Measurements from ENCODE around the gene CCM2.

The CCM2 gene

DNA sequence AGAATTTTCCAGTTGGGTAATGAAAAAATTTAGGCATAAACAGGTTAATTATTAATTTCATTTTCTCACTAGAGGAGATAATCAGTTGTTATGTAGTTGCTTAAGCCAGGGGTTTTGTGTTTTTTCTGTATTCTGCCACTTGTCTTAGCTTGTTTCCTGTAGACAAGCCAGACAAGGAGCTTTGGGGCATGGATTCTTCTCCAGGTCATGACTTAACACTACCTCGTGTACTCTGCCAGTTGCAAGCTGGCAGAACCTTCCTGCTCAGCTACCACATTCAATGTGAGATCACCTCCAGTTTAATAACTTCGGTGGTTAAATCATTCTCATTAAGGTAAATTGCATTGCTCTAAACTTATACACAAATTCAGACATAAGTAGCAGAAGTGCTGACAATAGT is 1.8 kb downstream of the CCM2 start:
- peaks cover 9% of the 10 kb centered on the region for H3K36me3 Mint-ChIP-seq (ENCODE audit: low read depth)
- TF ChIP-seq, protein P1, sequence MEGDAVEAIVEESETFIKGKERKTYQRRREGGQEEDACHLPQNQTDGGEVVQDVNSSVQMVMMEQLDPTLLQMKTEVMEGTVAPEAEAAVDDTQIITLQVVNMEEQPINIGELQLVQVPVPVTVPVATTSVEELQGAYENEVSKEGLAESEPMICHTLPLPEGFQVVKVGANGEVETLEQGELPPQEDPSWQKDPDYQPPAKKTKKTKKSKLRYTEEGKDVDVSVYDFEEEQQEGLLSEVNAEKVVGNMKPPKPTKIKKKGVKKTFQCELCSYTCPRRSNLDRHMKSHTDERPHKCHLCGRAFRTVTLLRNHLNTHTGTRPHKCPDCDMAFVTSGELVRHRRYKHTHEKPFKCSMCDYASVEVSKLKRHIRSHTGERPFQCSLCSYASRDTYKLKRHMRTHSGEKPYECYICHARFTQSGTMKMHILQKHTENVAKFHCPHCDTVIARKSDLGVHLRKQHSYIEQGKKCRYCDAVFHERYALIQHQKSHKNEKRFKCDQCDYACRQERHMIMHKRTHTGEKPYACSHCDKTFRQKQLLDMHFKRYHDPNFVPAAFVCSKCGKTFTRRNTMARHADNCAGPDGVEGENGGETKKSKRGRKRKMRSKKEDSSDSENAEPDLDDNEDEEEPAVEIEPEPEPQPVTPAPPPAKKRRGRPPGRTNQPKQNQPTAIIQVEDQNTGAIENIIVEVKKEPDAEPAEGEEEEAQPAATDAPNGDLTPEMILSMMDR (IDR thresholded peaks at IDR 0.05; ENCODE audit: unreplicated experiment in 3 of 3), result no peak

DNA sequence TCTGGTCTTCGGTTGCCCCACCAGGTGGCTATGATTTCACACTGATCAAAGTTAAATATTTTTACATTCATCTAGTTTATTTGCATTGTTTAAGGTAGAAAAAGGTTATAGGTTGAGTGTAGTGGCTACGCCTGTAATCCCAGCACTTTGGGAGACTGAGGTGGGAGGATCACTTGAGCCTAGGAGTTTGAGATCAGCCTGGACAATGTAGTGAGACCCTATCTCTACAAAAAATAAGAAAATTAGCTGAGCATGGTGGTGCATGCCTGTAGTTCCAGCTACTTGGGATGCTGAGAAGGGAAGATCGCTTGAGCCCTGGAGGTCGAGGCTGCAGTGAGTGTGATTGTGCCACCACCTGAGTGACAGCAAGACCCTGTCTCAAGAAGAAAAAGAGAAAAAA is 3.8 kb downstream of the CCM2 start:
- no peaks in the 10 kb centered on the region for H3K9me3 Mint-ChIP-seq
- H3K27me3 Mint-ChIP-seq (ENCODE audit: low read depth), result no peaks in the 10 kb centered on the region
- H3K4me3 Mint-ChIP-seq, result no peak overlapping the region
- H3K27ac Mint-ChIP-seq, result no peak overlapping the region
- peaks cover 12% of the 10 kb centered on the region for H3K36me3 Mint-ChIP-seq (ENCODE audit: low read depth)
- TF ChIP-seq, protein P1 (IDR thresholded peaks at IDR 0.05; ENCODE audit: unreplicated experiment in 3 of 3), result no peak
- peaks cover 18% of the 10 kb centered on the region for H3K4me1 Mint-ChIP-seq

More for the DNA sequence above, 1.8 kb downstream of the CCM2 start:
- Mint-ChIP-seq H3K9me3 (no peaks in the 10 kb centered on the region), H3K4me3 (peak overlapping the region; percentile 56 to 90 (median 86)), H3K27me3 (ENCODE audit: low read depth) (no peaks in the 10 kb centered on the region), H3K4me1 (peaks cover 19% of the 10 kb centered on the region), H3K27ac (peak overlapping the region; percentile 48 to 85 (median 60))

DNA sequence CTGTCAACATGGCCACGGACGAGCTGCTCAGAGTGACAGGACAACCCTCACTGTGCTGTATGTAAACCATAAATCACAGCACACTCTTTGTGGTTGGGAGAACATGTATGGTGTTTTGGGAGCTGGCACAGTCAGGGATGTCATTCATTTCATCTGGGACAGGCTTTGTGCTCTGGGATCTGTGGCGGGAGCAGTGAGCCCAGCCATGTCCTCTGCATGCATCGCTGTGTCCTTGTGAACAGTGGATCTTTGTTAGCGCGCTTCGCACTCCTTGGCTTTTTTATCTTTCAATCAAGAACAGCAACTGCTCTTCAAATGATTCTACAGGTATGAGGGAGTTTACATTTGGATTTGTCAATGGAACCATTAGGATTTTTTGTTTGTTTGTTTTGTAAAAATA is 7.1 kb downstream of the CCM2 start:
- peaks cover 14% of the 10 kb centered on the region for H3K36me3 Mint-ChIP-seq (ENCODE audit: low read depth)
- no peaks in the 10 kb centered on the region for H3K9me3 Mint-ChIP-seq
- TF ChIP-seq, protein P1 (IDR thresholded peaks at IDR 0.05; ENCODE audit: unreplicated experiment in 3 of 3), result no peak
- H3K27ac Mint-ChIP-seq, result no peak overlapping the region
- H3K4me3 Mint-ChIP-seq, result no peak overlapping the region
- H3K27me3 Mint-ChIP-seq (ENCODE audit: low read depth), result no peaks in the 10 kb centered on the region
- peaks cover 9% of the 10 kb centered on the region for H3K4me1 Mint-ChIP-seq

DNA sequence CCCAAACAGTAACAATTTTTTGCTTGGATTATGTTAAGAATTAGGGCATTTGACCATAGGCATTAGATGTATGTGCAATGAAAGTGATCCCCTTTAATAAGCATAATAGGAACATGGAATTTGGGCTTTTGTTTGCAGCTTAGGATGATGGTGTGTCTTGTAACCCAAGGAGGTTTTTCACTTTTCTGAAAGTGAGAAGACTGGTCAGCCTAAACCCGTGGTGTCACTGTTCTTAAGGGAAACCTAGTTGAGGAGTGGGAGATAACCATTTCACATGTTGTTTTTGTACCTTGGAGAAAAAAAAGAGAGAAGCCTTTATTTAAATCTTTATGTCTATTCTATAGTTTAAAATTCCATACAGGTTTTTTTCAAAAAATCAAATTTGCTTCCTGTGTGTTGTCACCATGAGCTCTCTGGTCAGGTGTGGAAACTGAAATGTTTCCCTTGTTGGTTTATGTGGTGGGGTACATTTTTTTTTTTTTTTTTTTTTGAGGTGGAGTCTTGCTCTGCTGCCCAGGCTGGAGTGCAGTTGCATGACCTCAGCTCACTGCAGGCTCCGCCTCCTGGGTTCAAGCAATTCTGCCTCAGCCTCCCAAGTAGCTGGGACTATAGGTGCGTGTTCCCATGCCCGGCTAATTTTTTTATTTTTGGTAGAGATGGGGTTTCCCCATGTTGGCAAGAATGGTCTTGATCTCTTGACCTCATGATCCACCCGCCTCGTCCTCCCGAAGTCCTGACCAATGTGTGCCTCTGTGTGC is 7.7 kb downstream of the CCM2 start:
- H3K4me3 Mint-ChIP-seq, result no peak overlapping the region
- TF ChIP-seq, protein P1 (IDR thresholded peaks at IDR 0.05; ENCODE audit: unreplicated experiment in 3 of 3), result no peak
- H3K27ac Mint-ChIP-seq, result no peak overlapping the region
- H3K9me3 Mint-ChIP-seq, result no peaks in the 10 kb centered on the region
- H3K27me3 Mint-ChIP-seq (ENCODE audit: low read depth), result no peaks in the 10 kb centered on the region
- H3K36me3 Mint-ChIP-seq (ENCODE audit: low read depth), result peaks cover 18% of the 10 kb centered on the region
- peaks cover 9% of the 10 kb centered on the region for H3K4me1 Mint-ChIP-seq

DNA sequence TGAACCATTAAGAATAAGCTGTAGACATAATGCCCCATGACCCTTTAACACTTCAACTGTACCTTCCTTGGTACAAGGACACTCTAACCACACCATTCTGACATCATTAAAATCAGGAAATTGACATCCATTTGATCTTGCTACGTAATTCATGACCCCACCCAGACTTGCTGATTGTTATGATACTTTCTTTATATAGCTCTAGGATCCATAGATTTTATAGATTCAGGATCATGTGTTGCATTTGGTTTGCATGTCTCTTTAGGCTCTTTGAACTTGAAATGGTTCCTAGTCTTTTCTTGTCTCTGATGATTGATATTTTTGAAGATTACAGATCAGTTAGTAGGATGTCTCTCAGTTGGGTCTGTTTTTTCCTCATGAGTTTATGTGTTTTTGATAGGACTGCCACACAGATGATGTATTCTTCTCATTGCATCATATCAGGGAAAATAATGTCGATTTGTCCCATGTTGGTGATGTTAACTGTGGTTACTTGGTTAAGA is 13.5 kb downstream of the CCM2 start:
- Mint-ChIP-seq H3K27ac (no peak overlapping the region), H3K36me3 (ENCODE audit: low read depth) (peaks cover 49% of the 10 kb centered on the region), H3K4me3 (no peak overlapping the region), H3K27me3 (ENCODE audit: low read depth) (no peaks in the 10 kb centered on the region), H3K4me1 (peaks cover 10% of the 10 kb centered on the region), H3K9me3 (peaks cover 6% of the 10 kb centered on the region)
- TF ChIP-seq, protein P1 (IDR thresholded peaks at IDR 0.05; ENCODE audit: unreplicated experiment in 3 of 3), result no peak

DNA sequence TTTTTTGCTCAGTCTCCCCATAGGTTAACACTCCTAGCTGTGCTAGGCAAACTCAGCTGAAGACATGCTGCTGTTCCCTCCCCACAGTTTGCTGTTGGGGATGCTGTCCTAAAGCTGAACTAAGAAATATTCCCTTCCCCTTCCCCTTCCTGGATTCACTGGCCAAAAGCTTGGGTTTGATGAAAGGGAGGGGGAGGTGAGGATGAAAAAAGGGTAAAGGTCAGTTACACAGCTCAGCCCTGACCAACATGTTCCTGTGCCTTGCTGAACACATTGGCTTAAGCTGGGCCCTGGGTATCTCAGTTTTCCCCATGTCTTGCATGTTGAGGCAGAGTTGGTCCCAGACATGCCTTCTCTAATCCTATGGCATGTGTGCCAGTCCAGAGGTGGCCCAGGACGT is 15.3 kb downstream of the CCM2 start:
- Mint-ChIP-seq H3K27me3 (ENCODE audit: low read depth) (no peaks in the 10 kb centered on the region), H3K9me3 (peaks cover 6% of the 10 kb centered on the region), H3K27ac (peak overlapping the region in 1 of 3 experiments; percentile 27), H3K36me3 (ENCODE audit: low read depth) (peaks cover 58% of the 10 kb centered on the region), H3K4me1 (peaks cover 16% of the 10 kb centered on the region), H3K4me3 (no peak overlapping the region)
- TF ChIP-seq, protein P1 (IDR thresholded peaks at IDR 0.05; ENCODE audit: unreplicated experiment in 3 of 3), result no peak

Data from nephron (organoid).